ENCODE results near the gene CCL8. TPM values are rescaled to one million over a fixed set of nuclear protein-coding genes. Genes with fewer than 3 reads are reported as not detected.

Gene CCL8
- total and polyA plus RNA-seq, 10 of the 15 experiments (the other 5 are each of a cell fraction or from before 2014, with no cell fraction given), result not detected

DNA sequence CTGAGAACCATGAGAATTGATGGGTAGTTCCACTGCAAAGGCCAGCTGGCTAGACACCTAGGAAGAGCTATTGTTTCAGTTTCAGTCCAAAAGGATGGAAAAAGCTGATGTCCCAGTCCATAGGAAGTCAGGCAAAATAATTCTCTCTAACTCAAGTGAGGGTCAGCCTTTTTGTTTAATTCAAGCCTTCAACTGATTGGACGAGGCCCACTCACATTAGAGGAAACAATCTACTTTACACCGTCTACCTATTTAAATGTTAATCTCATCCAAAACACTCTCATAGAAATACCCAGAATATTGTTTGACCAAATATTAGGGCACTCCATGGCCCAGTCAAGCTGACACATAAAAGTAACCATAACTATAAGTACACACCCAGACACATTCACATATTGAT lies 22.7 kb downstream of the CCL8 start:
- H3K79me2 ChIP-seq (ENCODE audit: control insufficient read depth, insufficient read depth, low read length), result no peaks in the 10 kb centered on the region
- no peak for FAIRE-seq
- CTCF ChIA-PET, result interaction anchor here (1.0 kb wide), 1 partner anchor 19 kb away, joined by 5 read pairs; no protein-coding TSS in a partner anchor
- in situ Hi-C loops (cut with MboI) (no loop called here), intact Hi-C loops (cut with micrococcal nuclease; ENCODE audit: unreplicated experiment) (no loop called here)
- DNase-seq (ENCODE audit: low read depth, low spot score), result no peak
- ATAC-seq, result no peak
- H3K9ac ChIP-seq (ENCODE audit: control insufficient read depth, insufficient read depth, low read length), result no peak overlapping the region
- POLR2A ChIA-PET, result no interaction called here
- H3K9me3 ChIP-seq (replicated peaks; ENCODE audit: control insufficient read depth, insufficient read depth, low read length), result no peaks in the 10 kb centered on the region
- RAD21 ChIA-PET (ENCODE audit: unreplicated experiment), result no interaction called here
- H3K27ac ChIP-seq (ENCODE audit: control insufficient read depth, insufficient read depth), result no peak overlapping the region
- no peak overlapping the region for H3K4me3 ChIP-seq
- H4K20me1 ChIP-seq (ENCODE audit: control insufficient read depth, insufficient read depth), result no peaks in the 10 kb centered on the region
- SMC1A ChIA-PET (ENCODE audit: uncharacterized antibody, unreplicated experiment), result no interaction called here
- H2AFZ ChIP-seq (ENCODE audit: control insufficient read depth, low read depth, low read length), result no peak overlapping the region
- no peak overlapping the region for H3K4me2 ChIP-seq (ENCODE audit: control insufficient read depth, insufficient read depth)
- H3K4me1 ChIP-seq (ENCODE audit: control insufficient read depth, insufficient read depth, low read length), result no peaks in the 10 kb centered on the region
- BruUV-seq (replicated peaks), result no TSS peak
- H3K36me3 ChIP-seq (ENCODE audit: control insufficient read depth in 2 of 2, insufficient read depth in 2 of 2, low read length in 1 of 2), result no peaks in the 10 kb centered on the region
- 47% methylated on average over 2 of the region's 2 CpGs for WGBS (ENCODE audit: insufficient coverage, insufficient replicate concordance, low lambda C conversion rate, missing lambda C conversion rate)
- H3K27me3 ChIP-seq (replicated peaks in 1 of 2; ENCODE audit: control insufficient read depth in 2 of 2, insufficient read depth in 2 of 2, low read length in 1 of 2), result no peaks in the 10 kb centered on the region
- TF ChIP-seq POU2F2 (IDR thresholded peaks at IDR 0.05; ENCODE audit: borderline replicate concordance, low read depth, low read length) (no peak), EP300 (IDR thresholded peaks at IDR 0.05; ENCODE audit: borderline replicate concordance in 1 of 2, control insufficient read depth in 1 of 2, low read depth in 2 of 2, low read length in 2 of 2) (no peak), PAX5 (IDR thresholded peaks at IDR 0.05; ENCODE audit: borderline replicate concordance, low read depth, low read length) (no peak), ZBED1 (IDR thresholded peaks at IDR 0.05; ENCODE audit: borderline replicate concordance) (no peak), NR2F1 (conservative IDR thresholded peaks at IDR 0.05) (no peak), ETV6 (conservative IDR thresholded peaks at IDR 0.05 in 1 of 2, IDR thresholded peaks at IDR 0.05 in 1 of 2; ENCODE audit: borderline replicate concordance in 1 of 2, low read depth in 1 of 2) (no peak), IRF5 (IDR thresholded peaks at IDR 0.05; ENCODE audit: borderline replicate concordance) (no peak), IKZF2 (IDR thresholded peaks at IDR 0.05) (no peak)
- TF ChIP-seq, protein P1, sequence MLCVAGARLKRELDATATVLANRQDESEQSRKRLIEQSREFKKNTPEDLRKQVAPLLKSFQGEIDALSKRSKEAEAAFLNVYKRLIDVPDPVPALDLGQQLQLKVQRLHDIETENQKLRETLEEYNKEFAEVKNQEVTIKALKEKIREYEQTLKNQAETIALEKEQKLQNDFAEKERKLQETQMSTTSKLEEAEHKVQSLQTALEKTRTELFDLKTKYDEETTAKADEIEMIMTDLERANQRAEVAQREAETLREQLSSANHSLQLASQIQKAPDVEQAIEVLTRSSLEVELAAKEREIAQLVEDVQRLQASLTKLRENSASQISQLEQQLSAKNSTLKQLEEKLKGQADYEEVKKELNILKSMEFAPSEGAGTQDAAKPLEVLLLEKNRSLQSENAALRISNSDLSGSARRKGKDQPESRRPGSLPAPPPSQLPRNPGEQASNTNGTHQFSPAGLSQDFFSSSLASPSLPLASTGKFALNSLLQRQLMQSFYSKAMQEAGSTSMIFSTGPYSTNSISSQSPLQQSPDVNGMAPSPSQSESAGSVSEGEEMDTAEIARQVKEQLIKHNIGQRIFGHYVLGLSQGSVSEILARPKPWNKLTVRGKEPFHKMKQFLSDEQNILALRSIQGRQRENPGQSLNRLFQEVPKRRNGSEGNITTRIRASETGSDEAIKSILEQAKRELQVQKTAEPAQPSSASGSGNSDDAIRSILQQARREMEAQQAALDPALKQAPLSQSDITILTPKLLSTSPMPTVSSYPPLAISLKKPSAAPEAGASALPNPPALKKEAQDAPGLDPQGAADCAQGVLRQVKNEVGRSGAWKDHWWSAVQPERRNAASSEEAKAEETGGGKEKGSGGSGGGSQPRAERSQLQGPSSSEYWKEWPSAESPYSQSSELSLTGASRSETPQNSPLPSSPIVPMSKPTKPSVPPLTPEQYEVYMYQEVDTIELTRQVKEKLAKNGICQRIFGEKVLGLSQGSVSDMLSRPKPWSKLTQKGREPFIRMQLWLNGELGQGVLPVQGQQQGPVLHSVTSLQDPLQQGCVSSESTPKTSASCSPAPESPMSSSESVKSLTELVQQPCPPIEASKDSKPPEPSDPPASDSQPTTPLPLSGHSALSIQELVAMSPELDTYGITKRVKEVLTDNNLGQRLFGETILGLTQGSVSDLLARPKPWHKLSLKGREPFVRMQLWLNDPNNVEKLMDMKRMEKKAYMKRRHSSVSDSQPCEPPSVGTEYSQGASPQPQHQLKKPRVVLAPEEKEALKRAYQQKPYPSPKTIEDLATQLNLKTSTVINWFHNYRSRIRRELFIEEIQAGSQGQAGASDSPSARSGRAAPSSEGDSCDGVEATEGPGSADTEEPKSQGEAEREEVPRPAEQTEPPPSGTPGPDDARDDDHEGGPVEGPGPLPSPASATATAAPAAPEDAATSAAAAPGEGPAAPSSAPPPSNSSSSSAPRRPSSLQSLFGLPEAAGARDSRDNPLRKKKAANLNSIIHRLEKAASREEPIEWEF (IDR thresholded peaks at IDR 0.05; ENCODE audit: insufficient replicate concordance, low read depth, low read length), result no peak
- TF ChIP-seq, protein P2, sequence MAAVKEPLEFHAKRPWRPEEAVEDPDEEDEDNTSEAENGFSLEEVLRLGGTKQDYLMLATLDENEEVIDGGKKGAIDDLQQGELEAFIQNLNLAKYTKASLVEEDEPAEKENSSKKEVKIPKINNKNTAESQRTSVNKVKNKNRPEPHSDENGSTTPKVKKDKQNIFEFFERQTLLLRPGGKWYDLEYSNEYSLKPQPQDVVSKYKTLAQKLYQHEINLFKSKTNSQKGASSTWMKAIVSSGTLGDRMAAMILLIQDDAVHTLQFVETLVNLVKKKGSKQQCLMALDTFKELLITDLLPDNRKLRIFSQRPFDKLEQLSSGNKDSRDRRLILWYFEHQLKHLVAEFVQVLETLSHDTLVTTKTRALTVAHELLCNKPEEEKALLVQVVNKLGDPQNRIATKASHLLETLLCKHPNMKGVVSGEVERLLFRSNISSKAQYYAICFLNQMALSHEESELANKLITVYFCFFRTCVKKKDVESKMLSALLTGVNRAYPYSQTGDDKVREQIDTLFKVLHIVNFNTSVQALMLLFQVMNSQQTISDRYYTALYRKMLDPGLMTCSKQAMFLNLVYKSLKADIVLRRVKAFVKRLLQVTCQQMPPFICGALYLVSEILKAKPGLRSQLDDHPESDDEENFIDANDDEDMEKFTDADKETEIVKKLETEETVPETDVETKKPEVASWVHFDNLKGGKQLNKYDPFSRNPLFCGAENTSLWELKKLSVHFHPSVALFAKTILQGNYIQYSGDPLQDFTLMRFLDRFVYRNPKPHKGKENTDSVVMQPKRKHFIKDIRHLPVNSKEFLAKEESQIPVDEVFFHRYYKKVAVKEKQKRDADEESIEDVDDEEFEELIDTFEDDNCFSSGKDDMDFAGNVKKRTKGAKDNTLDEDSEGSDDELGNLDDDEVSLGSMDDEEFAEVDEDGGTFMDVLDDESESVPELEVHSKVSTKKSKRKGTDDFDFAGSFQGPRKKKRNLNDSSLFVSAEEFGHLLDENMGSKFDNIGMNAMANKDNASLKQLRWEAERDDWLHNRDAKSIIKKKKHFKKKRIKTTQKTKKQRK (IDR thresholded peaks at IDR 0.05; ENCODE audit: low read depth, low read length), result no peak
- TF ChIP-seq, protein P3, sequence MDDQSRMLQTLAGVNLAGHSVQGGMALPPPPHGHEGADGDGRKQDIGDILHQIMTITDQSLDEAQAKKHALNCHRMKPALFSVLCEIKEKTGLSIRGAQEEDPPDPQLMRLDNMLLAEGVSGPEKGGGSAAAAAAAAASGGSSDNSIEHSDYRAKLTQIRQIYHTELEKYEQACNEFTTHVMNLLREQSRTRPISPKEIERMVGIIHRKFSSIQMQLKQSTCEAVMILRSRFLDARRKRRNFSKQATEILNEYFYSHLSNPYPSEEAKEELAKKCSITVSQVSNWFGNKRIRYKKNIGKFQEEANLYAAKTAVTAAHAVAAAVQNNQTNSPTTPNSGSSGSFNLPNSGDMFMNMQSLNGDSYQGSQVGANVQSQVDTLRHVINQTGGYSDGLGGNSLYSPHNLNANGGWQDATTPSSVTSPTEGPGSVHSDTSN (IDR thresholded peaks at IDR 0.05; ENCODE audit: insufficient replicate concordance, low read depth, low read length), result no peak
